Subcutaneous adipose tissue (tissue), 4 donors: ENCODE measurements around the gene MICAL2. TPM values are rescaled to one million over a fixed set of nuclear protein-coding genes. Genes with fewer than 3 reads are reported as not detected.

Experiments used
- total RNA-seq, 4 donors: library from RNA; depleted of rRNA; stranded (reverse); fragments of >200 nt; gene quantifications; one replicate each; pipeline ENCODE4 v1.1.0, GENCODE V29; 2016
- TF ChIP-seq, protein P1 (sequence below): fragments of 450-650 bp; IDR thresholded peaks from one replicate; pipeline ENCODE4 v1.5.1; 2016; ENCODE audit warnings: low read depth, mild to moderate bottlenecking, control low read depth, antibody characterized with exemption, moderate library complexity

The MICAL2 gene
- total RNA-seq, 4 donors from 2014 or later = 11.4 to 28.4 (median 24.8) TPM

DNA sequence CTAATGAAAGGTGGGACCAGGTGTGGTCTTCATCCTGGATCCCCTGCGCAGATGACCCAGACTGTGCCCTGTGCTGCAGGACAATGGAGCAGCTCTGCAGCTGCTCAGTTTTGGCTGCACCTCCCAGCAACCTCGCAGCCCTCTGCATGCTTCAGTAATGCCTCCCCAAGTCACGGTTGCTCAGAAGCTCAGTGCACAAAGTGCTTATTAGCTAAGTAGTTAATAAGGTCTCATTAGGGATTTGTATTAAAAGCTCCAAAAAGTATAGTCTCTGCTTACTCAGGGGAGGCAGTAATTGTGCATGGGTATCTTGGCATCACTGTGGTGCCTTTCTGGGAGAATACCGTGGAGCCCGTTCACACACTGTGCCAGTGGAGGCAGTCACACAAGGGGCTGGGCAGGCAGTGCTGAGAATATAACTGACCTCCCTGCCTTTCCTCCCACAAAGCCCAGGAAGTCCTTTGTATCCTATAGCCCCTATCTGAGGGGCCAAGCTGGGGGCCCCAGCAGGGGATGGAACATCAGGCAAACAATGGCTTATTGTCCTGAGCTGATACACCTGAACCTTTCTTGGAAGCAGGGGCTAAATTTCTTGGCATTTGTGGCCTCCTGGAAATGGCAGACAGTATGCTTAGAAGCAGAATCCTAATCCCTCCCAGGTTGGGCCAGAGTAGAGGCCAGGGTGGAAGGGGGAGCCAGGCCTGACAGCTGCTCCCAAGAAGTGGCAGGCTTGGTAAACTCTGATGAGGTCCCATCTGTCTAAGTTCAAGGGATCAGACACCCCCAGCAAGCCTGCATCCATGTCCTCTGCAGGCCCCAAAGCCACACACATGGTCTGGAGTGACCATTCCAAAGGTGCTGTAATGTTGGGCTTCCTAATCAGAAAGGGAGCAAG is 141.5 kb downstream of the MICAL2 start:
- TF ChIP-seq, protein P1, sequence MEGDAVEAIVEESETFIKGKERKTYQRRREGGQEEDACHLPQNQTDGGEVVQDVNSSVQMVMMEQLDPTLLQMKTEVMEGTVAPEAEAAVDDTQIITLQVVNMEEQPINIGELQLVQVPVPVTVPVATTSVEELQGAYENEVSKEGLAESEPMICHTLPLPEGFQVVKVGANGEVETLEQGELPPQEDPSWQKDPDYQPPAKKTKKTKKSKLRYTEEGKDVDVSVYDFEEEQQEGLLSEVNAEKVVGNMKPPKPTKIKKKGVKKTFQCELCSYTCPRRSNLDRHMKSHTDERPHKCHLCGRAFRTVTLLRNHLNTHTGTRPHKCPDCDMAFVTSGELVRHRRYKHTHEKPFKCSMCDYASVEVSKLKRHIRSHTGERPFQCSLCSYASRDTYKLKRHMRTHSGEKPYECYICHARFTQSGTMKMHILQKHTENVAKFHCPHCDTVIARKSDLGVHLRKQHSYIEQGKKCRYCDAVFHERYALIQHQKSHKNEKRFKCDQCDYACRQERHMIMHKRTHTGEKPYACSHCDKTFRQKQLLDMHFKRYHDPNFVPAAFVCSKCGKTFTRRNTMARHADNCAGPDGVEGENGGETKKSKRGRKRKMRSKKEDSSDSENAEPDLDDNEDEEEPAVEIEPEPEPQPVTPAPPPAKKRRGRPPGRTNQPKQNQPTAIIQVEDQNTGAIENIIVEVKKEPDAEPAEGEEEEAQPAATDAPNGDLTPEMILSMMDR = no peak

DNA sequence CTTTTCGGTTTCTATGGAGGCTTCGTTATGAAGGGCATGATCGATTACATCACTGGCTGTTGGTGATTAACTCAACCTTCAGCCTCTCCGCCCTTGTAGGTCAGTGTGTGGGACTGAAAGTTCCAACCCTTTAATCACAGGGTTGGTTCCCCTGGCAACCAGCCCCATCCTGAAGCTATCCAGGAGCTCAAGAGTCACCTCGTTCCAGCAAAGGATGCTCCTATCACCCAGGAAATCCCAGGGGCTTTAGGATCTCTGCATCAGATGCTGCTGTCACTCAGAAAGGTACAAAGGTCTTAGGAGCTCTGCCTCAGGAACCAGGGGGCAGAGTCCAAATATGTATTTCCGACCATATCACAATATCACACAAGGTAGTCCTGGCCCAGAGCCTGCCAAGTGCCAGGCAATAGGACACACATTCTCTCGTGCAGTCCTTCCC is 143.5 kb downstream of the MICAL2 start:
- TF ChIP-seq, protein P1 = no peak

DNA sequence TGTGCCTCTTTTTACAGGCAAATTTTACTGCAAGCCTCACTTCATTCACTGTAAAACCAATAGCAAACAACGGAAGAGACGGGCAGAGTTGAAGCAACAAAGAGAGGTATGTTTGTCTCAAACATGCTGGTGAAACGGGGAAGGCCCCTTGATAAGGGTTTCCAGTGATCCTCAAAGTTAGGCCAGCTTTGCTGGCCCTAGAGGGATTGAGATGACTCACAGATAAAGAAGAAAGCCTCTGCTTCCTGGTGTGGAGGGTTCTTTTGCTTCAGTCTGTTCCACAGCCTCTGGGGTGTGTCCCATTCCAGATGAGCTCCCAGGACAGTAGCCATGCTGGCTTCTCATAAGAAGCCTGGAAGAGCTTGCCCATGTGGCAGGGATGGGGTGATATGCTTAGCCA is 148.1 kb downstream of the MICAL2 start:
- TF ChIP-seq, protein P1 = no peak

DNA sequence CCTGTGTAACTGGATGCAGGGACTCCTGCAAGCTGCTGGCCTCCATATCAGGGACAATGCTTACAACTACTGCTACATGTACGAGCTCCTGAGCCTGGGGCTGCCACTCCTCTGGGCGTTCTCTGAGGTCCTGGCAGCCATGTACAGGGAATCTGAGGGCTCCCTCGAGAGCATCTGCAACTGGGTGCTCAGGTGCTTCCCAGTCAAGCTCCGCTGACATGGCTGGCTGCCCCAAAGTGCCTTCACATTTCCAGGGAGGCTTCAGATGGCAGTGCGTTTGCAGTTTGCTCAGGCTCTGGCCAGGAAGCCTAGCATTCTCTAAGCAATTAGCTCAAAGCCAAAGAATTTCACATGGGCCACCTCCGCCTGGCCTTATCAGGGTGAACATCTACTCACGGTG is 149.6 kb downstream of the MICAL2 start:
- TF ChIP-seq, protein P1 = no peak

DNA sequence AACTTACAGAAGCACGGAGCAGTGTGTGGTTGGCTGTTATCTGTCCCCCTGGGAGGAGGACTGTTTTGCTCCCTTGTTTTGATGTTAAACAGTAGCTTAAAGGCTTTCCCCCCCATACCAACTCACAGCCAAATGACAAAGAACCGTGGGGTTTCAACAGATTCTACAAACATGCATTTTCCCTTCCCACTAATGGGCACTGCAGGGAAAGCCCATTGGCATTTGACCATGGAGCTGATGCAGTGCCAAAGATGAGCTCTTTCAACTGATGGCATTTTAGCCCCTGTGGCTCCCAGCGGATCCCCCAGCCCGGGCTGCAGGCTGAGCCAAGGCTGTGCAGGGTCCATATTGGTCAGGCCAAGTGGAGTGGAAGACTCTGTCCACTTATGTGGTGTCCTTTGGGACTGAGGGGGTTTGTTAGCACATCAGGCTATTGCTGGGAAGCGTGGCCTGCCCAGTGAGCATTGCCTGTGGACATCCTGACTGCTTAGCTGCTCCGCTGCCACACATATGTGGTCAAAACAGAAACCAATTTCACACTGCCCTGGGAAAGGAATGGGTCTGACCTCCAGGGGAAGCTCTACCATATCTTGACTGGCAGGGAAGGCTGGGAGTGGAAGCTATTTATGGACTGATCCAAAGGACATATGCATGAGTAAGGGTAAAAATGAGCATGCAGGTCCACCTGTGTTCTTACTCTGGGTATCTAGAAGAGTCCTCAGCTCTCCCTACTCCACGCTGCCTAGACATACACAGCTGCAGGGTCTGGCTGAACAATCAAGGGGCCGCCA is 150.5 kb downstream of the MICAL2 start:
- TF ChIP-seq, protein P1 = no peak

DNA sequence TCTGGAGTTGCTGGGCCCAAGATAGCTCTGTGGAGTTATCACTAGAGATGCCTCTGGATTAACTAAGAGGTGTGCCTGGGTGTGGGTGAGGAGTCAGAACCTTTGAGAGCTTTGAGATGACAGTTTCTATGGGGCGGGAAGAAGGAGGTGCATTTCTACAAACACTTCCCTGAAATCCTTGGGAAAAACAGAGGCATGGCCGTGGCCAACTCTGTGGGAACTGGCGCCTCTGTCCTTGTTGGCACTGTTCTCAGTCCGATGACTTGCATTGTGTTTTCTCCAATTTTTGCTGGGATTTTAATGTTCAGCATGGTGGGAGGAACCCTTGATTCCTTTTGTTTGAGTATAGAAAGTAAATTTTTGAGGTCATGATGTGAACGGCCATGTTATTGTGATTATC is 151.2 kb downstream of the MICAL2 start:
- TF ChIP-seq, protein P1 = no peak

DNA sequence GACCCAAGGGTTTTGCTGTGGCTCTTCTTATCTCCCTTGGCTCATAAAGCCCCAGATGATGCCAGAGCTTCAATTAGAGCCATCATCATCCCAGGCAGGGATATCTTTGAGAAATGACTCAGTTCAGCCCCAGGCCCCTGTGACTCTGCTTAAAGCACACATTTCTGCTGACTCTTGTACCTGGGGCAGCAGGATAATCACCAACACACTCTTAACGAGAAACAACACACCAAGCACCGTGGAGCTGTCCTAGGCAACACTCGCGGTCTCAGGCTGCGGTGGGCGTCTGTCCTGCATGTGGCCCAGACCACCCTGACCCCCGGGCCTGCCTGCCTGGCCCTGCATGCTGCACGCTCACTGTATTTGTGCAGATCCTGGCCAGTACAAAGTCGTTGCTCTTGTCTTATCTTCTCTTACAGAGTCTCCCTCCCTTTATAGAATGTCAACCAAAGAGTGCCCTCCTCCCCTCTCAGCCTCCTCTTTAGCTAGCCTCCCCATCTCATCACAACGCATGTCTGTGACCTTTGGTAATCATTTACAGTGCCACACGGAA is 152.8 kb downstream of the MICAL2 start:
- TF ChIP-seq, protein P1 = no peak
